Epithelial cell of proximal tubule (primary cell): ENCODE data around the gene PARP14. TPM values are rescaled to one million over a fixed set of nuclear protein-coding genes. Genes with fewer than 3 reads are reported as not detected.

Source experiments
- DNase-seq: peaks from one replicate; pipeline ENCODE4 v3.0.0-alpha.2; 2011; ENCODE audit warnings: low read depth
- H3K4me3 ChIP-seq: 2 replicates; pipeline ENCODE4 v1.5.1; 2011; ENCODE audit warnings: low read depth, mild to moderate bottlenecking, low read length
- CTCF ChIP-seq: conservative IDR thresholded peaks from 2 replicates; pipeline ENCODE4 v1.5.1; 2012; ENCODE audit warnings: low read depth, mild to moderate bottlenecking, low read length
- total RNA-seq: library from RNA; depleted of rRNA; stranded (reverse); fragments of >200 nt; gene quantifications from 2 replicates; pipeline ENCODE4 v1.2.3, GENCODE V29; 2015

Gene PARP14
- total RNA-seq, 1 donor from 2014 or later = 27.7 TPM

- no peak for TF ChIP-seq CTCF
- DNase-seq = no peak
- H3K4me3 ChIP-seq = no peak overlapping the region
These were observed 78.4 kb downstream of the PARP14 start for GRCh38 chr3:122758877-122759560.

GRCh38 chr3:122760453-122761271 lies 80.0 kb downstream of the PARP14 start:
- TF ChIP-seq CTCF = no peak
- no peak for DNase-seq
- no peak overlapping the region for H3K4me3 ChIP-seq

GRCh38 chr3:122766430-122766829 lies 85.8 kb downstream of the PARP14 start:
- no peak for DNase-seq
- no peak overlapping the region for H3K4me3 ChIP-seq
- TF ChIP-seq CTCF = no peak

- no peak for DNase-seq
- no peak for TF ChIP-seq CTCF
These were observed 87.1 kb downstream of the PARP14 start for GRCh38 chr3:122767540-122768372.

GRCh38 chr3:122770521-122771202 lies 90.0 kb downstream of the PARP14 start:
- DNase-seq = no peak
- no peak for TF ChIP-seq CTCF
- H3K4me3 ChIP-seq = no peak overlapping the region

More at GRCh38 chr3:122767540-122768372, 87.1 kb downstream of the PARP14 start:
- H3K4me3 ChIP-seq = no peak overlapping the region

GRCh38 chr3:122772827-122773226 lies 92.2 kb downstream of the PARP14 start:
- no peak overlapping the region for H3K4me3 ChIP-seq
- TF ChIP-seq CTCF = no peak
- DNase-seq = no peak
